GM21526 (cell line): ENCODE results near the gene RNF19B.

Experiments used
- ATAC-seq: cut with Tn5 transposase; IDR thresholded peaks from one replicate; pipeline ENCODE4 v1.9.1; 2021; ENCODE audit warnings: moderate library complexity; ENCODE audit not compliant: unreplicated experiment, low FRiP score

The RNF19B gene

DNA sequence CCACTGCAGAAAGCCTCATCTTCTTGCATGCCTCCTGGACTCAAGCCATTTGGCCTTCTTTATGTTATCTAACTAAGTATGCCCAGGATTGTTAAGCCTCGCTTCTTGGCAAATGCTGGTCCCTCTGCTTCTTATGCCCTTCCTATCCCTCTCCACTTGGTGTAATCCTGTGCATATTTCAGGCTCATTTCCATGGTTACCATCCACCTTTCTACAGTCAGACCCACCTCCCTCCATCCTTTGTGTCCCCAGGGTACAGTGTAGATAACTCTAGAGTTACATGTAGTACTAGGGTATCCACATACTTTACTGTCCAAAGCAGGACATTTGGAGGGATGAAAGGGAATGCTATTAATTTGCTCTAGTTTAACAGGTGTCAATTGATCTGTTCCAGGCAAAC lies 6.5 kb upstream of the RNF19B start:
- no peak for ATAC-seq

DNA sequence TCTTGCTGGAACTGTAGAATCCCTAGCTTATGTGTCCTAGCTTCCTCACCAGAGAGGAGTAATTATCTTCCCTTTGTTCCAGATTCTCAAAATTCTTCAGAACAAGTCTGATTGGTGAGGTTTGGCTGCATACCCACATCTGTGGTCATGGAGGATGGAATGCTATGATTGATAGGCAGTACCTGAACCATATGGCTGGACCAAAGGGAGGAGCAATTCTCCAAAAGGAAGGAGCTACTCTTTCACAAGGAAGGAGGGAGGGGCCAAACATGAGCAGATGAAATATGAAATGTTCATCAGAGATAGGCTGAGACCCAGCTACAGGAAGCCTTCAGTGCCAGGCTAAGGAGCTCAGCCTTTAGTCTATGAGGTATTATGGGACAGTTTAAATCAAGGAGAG lies 5.0 kb upstream of the RNF19B start:
- ATAC-seq, result no peak

DNA sequence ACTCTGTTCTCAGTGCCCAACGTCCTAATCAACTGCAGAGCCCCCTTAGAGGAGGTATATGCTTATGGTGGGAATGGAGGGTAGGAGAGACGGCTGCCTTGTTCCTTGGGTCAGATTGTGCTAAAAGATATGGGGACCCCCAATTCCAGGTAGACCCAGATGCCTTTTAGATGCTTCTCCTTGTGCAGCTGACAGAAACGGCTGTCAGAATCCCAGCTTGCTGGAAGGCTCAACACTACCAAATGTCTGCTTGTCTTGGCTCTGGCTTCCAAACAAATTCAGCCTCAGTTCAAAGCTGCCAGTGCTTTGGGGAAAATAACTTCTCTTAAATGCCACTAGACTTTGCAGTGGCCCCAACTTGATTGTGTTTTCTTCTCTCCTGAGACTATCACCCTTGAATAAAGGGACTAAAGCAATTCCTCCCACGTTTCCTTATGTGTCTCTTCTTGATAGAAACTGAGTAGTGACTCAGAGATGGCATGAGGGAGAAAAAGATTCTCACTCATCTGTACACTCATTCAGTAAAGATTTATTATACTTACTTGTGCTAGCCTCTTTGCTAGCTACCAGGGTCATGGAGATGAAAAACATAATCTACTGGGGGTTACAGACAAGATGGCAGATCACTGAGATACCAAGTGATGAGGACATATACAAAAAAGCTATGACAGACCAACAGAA lies 3.4 kb upstream of the RNF19B start:
- no peak for ATAC-seq

DNA sequence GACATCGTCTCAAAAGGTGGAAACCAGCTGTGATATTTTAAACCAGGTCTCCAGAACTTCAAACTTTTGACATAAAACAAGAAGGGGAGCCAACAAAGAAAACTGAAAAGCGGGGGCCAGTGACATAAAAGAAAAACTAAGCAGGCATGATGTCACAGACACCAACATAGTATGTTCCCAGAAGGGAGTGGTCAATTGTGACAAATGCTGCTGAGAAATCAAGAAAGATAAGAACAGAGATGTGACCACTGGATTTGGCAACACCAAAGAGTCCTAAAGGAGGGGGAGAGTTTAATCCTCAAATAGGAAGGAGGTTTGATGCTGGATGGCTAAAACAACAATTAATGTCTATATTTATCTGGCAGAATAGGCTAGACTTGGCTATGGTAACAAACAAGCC lies 2.3 kb upstream of the RNF19B start:
- no peak for ATAC-seq

DNA sequence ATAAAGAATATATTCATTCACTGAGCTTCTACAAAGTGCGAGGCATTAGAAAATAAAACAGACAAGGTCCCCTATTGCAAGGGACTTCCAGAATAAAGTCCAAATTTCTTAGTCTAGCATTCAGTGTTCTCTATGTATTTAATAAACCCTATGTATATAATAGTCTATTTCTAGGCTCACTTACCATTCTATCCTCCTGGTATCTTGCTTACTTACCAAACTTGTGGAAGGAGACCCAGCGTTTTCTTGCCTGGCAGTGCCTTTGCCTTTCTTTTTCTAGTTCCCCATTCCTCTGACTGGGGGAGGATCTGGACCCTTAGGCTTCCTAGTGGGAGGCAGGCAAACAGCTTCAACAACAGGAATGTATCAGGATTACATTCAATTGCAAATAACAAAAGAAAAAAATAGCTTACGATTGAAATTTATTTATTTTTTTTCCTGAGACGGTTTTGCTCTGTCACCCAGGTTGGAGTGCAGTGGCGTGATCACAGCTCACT lies 690 bp upstream of the RNF19B start:
- no peak for ATAC-seq

DNA sequence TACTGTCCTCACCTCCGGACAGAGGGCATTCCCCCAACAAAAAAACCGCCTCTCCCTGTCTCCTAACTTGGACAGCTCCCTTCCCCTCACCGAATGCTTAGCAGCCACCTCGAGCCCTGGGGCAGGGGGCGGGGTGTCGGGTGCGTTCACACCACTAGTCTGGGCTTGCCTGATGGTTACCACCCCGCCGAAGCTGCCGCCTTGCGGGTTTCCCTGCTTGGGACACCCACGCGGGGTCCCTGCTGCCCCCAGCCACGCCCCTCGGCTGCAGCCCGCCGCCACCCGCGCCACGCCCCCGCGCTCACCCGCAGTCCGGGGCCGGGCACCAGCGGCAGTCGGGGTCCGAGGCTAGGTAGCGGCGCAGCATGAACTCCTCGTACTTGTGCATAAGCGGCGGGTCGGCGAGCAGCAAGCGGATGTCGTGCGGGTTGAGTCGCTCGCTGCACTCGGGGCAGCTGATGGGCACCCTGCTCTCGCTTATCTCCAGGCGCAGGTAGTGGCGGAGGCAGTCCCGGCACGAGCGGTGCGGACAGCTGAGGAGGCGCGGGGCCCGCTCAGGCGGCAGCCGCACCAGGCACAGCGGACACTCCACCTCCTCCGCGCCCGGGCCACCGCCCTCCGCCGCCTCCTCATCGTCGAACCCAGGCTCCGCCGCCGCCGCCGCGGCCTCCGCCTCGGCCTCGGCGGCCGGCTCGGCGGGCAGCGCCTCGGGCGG lies 706 bp downstream of the RNF19B start:
- ATAC-seq, result peak; percentile 15

DNA sequence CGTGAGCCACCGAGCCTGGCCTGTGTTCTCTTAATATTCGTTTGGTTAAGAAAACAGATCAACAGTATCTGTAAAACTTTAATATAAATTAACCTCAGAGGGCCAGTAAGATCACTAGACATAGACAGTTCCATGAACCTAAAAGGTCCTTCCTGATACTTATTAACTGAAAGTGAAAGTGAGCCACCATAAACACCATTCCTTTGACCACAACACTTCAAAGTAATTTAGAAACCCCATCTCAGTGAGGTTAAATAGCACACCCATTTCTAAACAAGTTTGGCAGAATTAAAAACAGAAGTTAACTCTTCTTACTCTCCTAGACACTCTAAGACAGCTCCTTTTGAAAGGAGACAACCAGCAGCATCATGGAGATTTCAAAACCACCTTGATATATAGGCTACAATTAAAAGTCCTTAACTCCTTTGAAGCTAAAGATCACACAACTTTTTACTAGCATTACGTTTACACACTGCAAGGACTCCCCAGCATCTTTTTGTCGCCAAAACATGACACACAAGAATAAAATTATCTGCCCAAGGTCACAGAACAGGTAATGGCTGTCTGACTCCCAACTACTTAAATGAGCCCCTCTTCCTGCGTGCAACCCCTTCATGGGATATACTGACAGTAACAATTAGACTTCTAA lies 2.2 kb downstream of the RNF19B start:
- ATAC-seq, result no peak

DNA sequence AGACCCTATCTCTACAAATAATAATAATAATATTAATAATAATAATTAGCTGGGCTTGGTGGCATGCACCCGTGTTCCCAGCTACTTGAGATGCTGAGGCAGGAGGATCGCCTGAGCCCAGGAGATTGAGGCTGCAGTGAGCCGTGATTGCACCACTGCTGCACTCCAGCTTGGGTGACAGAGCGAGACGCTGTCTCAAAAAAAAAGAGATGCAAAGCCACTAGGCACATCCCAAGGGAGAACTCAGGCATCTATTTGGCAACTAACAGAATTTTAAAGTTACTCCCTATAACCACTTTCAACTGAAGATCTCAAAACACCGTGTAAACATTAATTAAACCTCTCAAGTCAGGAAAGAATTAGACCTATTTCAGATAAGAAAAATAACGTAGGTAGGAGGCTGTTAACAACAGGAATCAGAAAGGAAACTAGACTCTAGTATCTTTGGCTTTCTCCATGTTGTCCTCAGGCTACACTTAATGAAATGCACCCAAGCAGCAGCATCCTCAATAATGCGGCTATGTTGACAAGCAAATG lies 3.7 kb downstream of the RNF19B start:
- no peak for ATAC-seq

DNA sequence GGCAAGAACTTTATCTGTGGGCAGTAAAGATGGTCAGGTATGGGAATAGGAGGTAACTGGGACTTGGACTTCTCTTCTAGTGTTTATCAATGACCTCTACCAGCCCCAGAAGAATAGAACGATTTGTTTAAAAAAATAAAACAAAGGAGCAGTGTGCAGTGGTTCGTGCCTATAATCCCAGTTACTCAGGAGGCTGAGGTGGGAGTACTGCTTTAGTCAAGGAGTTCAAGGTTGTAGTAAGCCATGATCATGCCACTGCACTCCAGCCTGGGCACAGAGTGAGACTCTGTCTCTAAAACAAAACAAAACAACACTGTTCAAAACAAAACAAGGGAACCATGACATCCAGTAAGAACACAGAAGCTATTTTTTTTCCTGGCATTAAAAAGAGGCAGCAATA lies 4.3 kb downstream of the RNF19B start:
- no peak for ATAC-seq

DNA sequence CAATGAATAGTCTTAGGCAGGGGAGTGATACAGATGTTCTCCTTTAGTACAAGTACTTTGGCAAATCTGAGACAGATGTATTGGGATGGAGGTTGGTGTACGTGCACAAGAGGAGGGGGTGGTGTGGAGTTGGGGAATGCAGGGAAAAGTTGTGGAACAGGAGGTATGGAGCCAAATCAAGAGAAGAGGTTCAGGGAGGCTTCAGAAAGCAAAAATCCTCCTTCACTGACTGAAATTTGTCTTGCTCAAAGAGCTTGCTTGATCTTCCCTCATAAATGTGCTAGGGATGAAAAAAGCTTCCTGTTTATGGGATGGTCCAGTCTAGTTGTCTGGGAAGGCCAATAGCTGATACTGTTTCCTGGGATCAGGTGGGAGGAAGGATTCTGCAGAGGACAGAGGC lies 5.8 kb downstream of the RNF19B start:
- no peak for ATAC-seq

DNA sequence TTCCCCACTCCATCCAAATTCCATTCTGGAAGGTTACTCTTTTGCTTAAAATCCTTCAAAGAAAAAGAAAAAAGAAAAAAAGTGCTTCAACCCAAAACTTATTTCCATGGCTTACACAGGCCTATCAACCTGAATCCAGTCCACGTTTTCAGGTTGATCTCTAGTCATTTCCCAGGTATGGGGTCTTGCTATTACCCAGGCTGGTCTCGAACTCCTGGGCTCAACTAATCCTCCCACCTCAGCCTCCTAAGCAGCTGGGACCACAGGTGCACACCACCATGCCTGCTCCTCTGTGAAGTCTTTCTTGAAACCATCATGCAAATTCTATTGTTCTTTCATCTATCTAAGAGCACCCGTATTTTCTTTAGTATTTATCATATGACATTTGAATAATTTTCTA lies 7.6 kb downstream of the RNF19B start:
- no peak for ATAC-seq

DNA sequence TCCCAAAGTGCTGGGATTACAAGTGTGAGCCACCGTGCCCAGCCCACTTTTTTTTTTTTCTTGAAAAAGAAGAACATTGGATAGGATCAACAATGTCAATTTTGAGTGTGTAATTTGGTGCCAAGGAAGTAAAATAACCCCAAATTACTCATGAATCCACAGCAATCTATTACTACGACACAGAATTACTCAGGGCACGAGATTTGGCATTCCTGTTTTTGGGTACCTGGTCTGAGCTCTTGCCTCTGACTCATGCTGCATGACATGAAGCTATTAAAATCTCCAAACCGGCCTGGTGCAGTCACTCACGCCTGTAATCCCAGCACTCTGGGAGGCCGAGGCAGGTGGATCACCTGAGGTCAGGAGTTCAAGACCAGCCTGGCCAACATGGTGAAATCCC lies 10.4 kb downstream of the RNF19B start:
- ATAC-seq, result no peak

DNA sequence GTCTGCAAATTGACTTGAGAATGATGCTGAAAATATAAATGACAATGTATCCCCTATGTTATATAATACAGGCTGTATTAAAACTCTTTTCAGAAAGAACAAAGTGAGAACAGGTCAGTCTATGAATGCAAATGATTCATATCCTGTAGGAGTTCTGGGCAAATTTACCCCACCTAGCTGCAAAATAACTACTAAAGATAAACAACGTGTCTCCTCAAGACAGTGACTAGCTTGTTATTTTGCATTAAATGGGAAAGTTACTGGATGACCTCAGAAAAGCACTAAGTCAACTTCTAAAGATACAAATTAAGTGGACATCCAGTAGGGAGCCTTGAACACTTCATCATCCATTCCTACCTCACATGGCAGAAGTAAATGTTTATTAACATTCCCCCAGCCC lies 11.1 kb downstream of the RNF19B start:
- no peak for ATAC-seq

DNA sequence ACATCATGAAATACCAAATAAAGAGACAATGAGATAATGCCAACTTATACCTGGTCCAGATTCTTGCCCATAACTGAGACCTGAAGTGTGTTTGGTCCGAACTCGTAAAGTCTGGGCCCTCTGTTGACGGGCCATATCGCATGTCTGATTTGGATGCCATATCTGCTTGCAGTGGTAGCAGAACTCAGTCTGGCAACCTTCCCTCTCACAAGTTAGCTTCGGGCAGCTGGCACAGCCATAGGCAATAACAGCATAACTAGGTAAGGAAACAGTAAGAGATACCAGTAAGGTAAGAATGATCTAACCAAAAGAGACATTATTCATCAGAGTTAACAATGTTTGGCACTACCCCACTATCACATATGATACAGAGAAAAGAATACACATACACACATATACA lies 15.1 kb downstream of the RNF19B start:
- no peak for ATAC-seq

DNA sequence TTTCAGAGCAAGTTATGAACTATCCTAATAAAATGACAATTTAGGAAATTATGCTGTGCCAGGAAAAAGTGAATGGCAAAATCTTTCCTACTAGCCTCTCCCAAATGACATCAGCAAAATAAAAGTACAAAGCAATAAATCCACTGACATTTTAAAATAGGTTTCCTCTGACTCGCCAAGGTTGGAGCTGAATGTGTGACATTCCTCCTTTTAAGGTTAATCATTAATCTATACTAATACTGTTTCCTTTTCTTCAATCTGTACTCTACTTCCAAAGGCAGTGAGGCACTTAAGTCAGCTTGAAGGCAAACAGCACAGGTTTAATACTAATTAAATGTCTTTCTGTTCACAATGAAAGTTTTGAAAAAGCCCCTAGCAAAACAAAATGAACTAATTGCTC lies 15.7 kb downstream of the RNF19B start:
- no peak for ATAC-seq

DNA sequence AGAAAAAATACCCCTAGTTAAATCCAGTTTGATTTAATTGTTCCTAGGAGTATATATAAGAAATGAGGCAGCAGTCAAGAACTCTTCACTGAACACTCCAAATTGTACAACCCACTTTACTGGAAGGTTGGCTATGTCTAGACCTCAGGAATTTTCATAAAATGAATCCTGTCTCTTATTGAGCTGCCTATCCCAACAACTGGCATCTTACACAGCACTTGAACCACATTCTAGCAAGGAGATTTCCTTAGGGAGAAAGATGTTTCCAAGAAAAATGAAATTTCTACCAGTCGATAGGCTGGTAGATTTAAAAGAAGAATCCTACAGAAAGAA lies 16.3 kb downstream of the RNF19B start:
- ATAC-seq, result no peak

DNA sequence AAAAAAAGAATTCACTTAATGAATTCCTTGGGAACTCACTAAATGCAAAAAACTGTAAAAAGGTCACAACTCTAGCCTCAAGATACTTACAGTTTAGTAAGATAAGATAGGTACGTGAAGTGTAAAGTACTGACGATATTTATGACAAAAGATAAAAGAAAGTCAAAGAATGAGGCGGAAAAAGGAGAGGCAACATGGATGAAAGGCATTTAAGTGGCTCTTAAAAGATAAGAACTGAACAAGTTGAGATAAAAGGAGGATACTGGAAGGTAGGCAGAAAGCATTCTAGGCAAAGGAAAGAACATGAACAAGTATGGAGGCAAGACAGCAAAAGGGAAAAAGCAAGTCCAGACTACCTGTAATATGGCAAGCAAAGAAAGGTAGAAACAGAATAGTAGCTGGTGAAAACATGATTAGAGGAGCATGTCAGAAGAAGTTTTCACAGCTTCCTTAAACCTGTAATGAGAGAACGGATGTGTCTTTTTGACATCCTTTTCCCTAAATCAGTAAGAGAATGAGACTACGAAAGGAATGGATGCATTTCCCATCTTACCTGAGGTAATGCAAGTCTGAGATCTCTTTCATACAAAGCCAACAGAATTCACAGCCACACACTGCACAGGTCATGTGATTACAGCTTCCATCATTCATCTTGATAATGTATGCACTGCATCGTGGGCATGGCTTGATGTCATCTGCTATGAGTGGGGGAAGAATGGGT lies 16.8 kb downstream of the RNF19B start:
- ATAC-seq, result no peak

DNA sequence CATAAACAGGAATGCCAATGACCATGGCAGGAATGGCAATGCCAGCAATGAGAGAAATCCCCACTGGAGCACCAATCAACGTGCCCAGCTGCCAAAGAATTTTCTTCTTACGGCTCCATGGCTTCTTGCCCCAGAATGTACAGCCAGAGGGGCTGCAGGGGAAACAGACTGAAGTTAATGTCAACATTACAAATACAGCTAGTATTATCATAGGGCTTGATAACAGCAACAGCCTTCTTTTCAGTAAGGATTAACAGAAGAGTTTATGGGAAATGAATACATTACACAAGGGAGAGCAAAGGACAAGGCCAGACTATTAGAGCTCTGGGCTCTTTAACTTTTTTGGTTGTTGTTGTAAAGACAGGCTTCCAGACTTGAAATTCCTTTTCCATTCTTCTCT lies 18.2 kb downstream of the RNF19B start:
- ATAC-seq, result no peak

DNA sequence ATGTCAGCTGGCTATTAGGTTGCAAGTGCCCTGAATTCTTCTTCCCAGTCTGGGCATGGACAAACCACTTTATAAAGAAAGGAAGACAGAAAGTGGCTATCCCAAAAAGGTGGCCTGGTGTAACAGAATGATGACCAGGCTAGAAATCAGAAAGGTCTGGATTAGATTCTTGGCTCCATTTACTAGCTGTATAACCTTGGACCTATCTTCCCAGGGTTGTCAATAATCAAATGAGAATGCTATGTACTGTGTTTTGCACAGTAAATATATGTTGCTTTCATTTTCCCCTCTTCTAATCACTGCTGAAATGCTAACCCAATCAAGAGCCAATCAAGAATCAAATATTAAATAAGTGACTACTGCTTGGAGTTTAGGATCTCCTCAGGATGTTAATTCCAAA lies 20.4 kb downstream of the RNF19B start:
- no peak for ATAC-seq

DNA sequence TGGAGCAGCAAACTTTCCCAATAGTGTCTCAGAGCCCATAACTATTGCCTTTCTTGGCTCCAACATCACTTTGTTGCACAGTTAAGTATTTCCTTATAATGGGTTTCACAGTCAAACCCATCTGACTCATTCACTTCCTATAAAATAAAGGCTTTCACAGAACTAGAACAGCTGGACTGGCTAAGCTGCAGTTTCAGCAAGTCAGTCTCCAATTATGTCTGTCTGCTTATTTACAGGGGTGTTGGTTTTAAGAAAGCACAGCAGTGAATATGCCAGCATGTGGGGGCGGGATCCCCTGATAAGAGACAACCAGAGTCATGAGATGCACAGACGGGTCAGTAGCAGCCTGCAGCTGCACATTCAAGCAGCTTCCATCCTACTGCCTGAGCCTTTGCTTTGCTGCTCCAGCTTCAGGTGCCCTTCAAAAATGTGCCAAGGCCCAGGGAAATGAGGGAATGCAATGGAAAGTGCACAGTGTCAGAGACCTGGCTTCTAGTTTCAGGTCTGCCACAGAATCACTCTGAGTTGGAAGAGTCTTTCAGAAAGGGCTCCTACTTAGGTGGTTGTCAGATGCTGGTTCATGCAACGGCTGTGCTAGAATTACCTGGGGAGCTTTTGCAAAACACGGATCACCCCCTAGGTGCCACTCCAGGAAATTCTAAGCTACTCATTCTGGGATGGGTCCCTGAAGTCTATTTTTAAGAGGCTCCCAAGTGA lies 24.8 kb downstream of the RNF19B start:
- no peak for ATAC-seq
